ENCODE data around the gene CXCL1.

DNA sequence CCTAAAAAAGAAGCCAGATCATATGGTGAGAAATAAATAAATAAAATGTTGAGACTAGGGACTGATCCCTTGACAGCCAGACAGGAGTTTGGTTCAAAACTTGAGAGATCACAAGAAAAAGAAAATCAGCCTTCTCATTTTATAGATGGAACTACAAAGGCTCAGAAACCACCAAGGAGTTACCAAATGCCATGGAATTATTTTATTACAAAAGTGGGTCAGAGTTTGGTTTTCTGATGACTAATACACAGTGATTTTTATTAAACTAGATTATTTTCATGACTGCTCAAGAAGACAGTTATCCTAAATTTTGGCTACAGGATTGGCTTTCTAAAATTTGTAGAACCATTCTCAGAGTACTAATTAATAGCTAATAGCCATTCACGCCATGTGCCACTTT is 6.2 kb downstream of the CXCL1 start:
- TF ChIP-seq, protein P1, sequence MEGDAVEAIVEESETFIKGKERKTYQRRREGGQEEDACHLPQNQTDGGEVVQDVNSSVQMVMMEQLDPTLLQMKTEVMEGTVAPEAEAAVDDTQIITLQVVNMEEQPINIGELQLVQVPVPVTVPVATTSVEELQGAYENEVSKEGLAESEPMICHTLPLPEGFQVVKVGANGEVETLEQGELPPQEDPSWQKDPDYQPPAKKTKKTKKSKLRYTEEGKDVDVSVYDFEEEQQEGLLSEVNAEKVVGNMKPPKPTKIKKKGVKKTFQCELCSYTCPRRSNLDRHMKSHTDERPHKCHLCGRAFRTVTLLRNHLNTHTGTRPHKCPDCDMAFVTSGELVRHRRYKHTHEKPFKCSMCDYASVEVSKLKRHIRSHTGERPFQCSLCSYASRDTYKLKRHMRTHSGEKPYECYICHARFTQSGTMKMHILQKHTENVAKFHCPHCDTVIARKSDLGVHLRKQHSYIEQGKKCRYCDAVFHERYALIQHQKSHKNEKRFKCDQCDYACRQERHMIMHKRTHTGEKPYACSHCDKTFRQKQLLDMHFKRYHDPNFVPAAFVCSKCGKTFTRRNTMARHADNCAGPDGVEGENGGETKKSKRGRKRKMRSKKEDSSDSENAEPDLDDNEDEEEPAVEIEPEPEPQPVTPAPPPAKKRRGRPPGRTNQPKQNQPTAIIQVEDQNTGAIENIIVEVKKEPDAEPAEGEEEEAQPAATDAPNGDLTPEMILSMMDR (IDR thresholded peaks at IDR 0.05), result no peak
- no peak for TF ChIP-seq POLR2A (IDR thresholded peaks at IDR 0.05)

Measured in adrenal gland (tissue), 5 donors.